Effector memory CD4-positive, alpha-beta T cell (primary cell): Measurements from ENCODE around the gene FOXM1.

Source experiments
- DNase-seq, 3 donors: peaks; one replicate each; pipeline ENCODE4 v3.0.0-alpha.2; 2020
- H3K27ac ChIP-seq: 2 replicates; pipeline ENCODE4 v1.7.0; 2013; ENCODE audit warnings: mild to moderate bottlenecking, low read length, moderate library complexity; ENCODE audit not compliant: insufficient read depth, poor library complexity, severe bottlenecking
- H3K27me3 ChIP-seq: replicated peaks from 2 replicates; pipeline ENCODE4 v1.7.0; 2013; ENCODE audit warnings: mild to moderate bottlenecking, low read length; ENCODE audit not compliant: insufficient read depth, control insufficient read depth, poor library complexity, severe bottlenecking
- H3K36me3 ChIP-seq: 2 replicates; pipeline ENCODE4 v1.7.0; 2013; ENCODE audit warnings: mild to moderate bottlenecking, low read length, moderate library complexity; ENCODE audit not compliant: control insufficient read depth, insufficient read depth
- H3K4me1 ChIP-seq: 2 replicates; pipeline ENCODE4 v1.7.0; 2013; ENCODE audit warnings: low read length, mild to moderate bottlenecking; ENCODE audit not compliant: control insufficient read depth, insufficient read depth, poor library complexity, severe bottlenecking
- H3K4me3 ChIP-seq: 2 replicates; pipeline ENCODE4 v1.7.0; 2013; ENCODE audit warnings: low read length, low read depth, mild to moderate bottlenecking; ENCODE audit not compliant: insufficient read depth, poor library complexity, severe bottlenecking
- H3K9me3 ChIP-seq: 2 replicates; pipeline ENCODE4 v1.7.0; 2013; ENCODE audit warnings: mild to moderate bottlenecking, low read length, moderate library complexity; ENCODE audit not compliant: control insufficient read depth

The FOXM1 gene

GRCh38 chr12:2900642-2901041, 23.7 kb upstream of the FOXM1 start:
- H3K27me3 ChIP-seq: no peaks in the 10 kb centered on the region
- no peak overlapping the region for H3K4me3 ChIP-seq
- DNase-seq: no peak

GRCh38 chr12:2897418-2897817, 20.4 kb upstream of the FOXM1 start:
- H3K36me3 ChIP-seq: no peaks in the 10 kb centered on the region
- no peak overlapping the region for H3K4me3 ChIP-seq
- H3K27ac ChIP-seq: no peak overlapping the region
- H3K9me3 ChIP-seq: no peaks in the 10 kb centered on the region
- no peak for DNase-seq
- no peaks in the 10 kb centered on the region for H3K27me3 ChIP-seq
- H3K4me1 ChIP-seq: no peaks in the 10 kb centered on the region

More at GRCh38 chr12:2900642-2901041, 23.7 kb upstream of the FOXM1 start:
- no peaks in the 10 kb centered on the region for H3K36me3 ChIP-seq
- H3K4me1 ChIP-seq: no peaks in the 10 kb centered on the region
- H3K9me3 ChIP-seq: no peaks in the 10 kb centered on the region
- H3K27ac ChIP-seq: no peak overlapping the region

- H3K27ac ChIP-seq: no peak overlapping the region
- no peaks in the 10 kb centered on the region for H3K9me3 ChIP-seq
- H3K36me3 ChIP-seq: no peaks in the 10 kb centered on the region
- H3K4me1 ChIP-seq: peaks cover 7% of the 10 kb centered on the region
- no peak overlapping the region for H3K4me3 ChIP-seq
- no peak for DNase-seq
- H3K27me3 ChIP-seq: no peaks in the 10 kb centered on the region
Observed at GRCh38 chr12:2895511-2895910, 18.5 kb upstream of the FOXM1 start.

- H3K27ac ChIP-seq: no peak overlapping the region
- no peaks in the 10 kb centered on the region for H3K27me3 ChIP-seq
- H3K4me3 ChIP-seq: no peak overlapping the region
- H3K36me3 ChIP-seq: no peaks in the 10 kb centered on the region
- no peaks in the 10 kb centered on the region for H3K9me3 ChIP-seq
- no peak for DNase-seq
- H3K4me1 ChIP-seq: peaks cover 7% of the 10 kb centered on the region
Observed at GRCh38 chr12:2895051-2895451, 18.1 kb upstream of the FOXM1 start.

GRCh38 chr12:2893007-2893406, 16.0 kb upstream of the FOXM1 start:
- H3K27me3 ChIP-seq: no peaks in the 10 kb centered on the region
- H3K27ac ChIP-seq: no peak overlapping the region
- H3K4me3 ChIP-seq: no peak overlapping the region
- H3K9me3 ChIP-seq: no peaks in the 10 kb centered on the region
- H3K36me3 ChIP-seq: no peaks in the 10 kb centered on the region
- DNase-seq: no peak
- H3K4me1 ChIP-seq: peaks cover 7% of the 10 kb centered on the region

GRCh38 chr12:2892246-2892645, 15.3 kb upstream of the FOXM1 start:
- H3K27ac ChIP-seq: no peak overlapping the region

GRCh38 chr12:2891240-2892053, 14.5 kb upstream of the FOXM1 start:
- Histone ChIP-seq H3K27me3 (no peaks in the 10 kb centered on the region), H3K36me3 (no peaks in the 10 kb centered on the region), H3K27ac (peak overlapping the region; percentile 87), H3K4me1 (peaks cover 7% of the 10 kb centered on the region), H3K4me3 (peak overlapping the region; percentile 94), H3K9me3 (no peaks in the 10 kb centered on the region)
- DNase-seq: peak in 1 of 3 donors; percentile 6

More at GRCh38 chr12:2892246-2892645, 15.3 kb upstream of the FOXM1 start:
- H3K4me3 ChIP-seq: no peak overlapping the region
- peaks cover 7% of the 10 kb centered on the region for H3K4me1 ChIP-seq
- DNase-seq: no peak
- no peaks in the 10 kb centered on the region for H3K27me3 ChIP-seq
- H3K9me3 ChIP-seq: no peaks in the 10 kb centered on the region
- no peaks in the 10 kb centered on the region for H3K36me3 ChIP-seq

GRCh38 chr12:2890388-2891239, 13.6 kb upstream of the FOXM1 start, which contains the start of gene TULP3:
TSS of gene TULP3 (plus strand) at chr12:2890891. CDS start at chr12:2890948, 57 bp downstream.
- peak within 1 kb of the TSS; percentile 87 for H3K27ac ChIP-seq
- H3K36me3 ChIP-seq: no peaks in the 10 kb centered on the region
- no peaks in the 10 kb centered on the region for H3K9me3 ChIP-seq
- peak; percentile 97 to 98 (median 98) for DNase-seq
- peaks cover 7% of the 10 kb centered on the region for H3K4me1 ChIP-seq
- H3K27me3 ChIP-seq: no peaks in the 10 kb centered on the region
- peak within 1 kb of the TSS; percentile 94 for H3K4me3 ChIP-seq

- Histone ChIP-seq H3K4me1 (peaks cover 7% of the 10 kb centered on the region), H3K27ac (peak overlapping the region; percentile 79), H3K27me3 (no peaks in the 10 kb centered on the region), H3K36me3 (peaks cover 3% of the 10 kb centered on the region), H3K9me3 (no peaks in the 10 kb centered on the region), H3K4me3 (peak overlapping the region; percentile 94)
- no peak for DNase-seq
Observed at GRCh38 chr12:2890001-2890387, 13.0 kb upstream of the FOXM1 start.
